OCI-LY1 (cell line): ENCODE data around the gene SYMPK.

ENCODE experiments used
- H2AFZ ChIP-seq: fragments of 200-600 bp; sonication (generic), shearing (Covaris generic); 2 replicates; pipeline ENCODE4 v1.6.0; 2014; ENCODE audit warnings: antibody characterized with exemption, mild to moderate bottlenecking, low read length
- H3F3A ChIP-seq: fragments of 200-600 bp; sonication (generic), shearing (Covaris generic); 2 replicates; pipeline ENCODE4 v1.6.0; 2014; ENCODE audit warnings: mild to moderate bottlenecking, antibody characterized with exemption, low read length, moderate library complexity; ENCODE audit not compliant: insufficient read depth
- H3K27ac ChIP-seq: fragments of 200-600 bp; sonication (generic); 2 replicates; pipeline ENCODE4 v1.5.1; 2014; ENCODE audit warnings: low read length, mixed run types, mild to moderate bottlenecking, low read depth; ENCODE audit not compliant: poor library complexity, severe bottlenecking
- H3K27me3 ChIP-seq: fragments of 200-600 bp; sonication (generic); 2 replicates; pipeline ENCODE4 v1.6.0; 2014; ENCODE audit warnings: antibody characterized with exemption, mild to moderate bottlenecking, low read length, moderate library complexity; ENCODE audit not compliant: insufficient read depth
- H3K36me3 ChIP-seq: fragments of 200-600 bp; sonication (generic); 2 replicates; pipeline ENCODE4 v1.6.1; 2014; ENCODE audit warnings: mild to moderate bottlenecking, antibody characterized with exemption, low read length, moderate library complexity, mixed read lengths; ENCODE audit not compliant: insufficient read depth
- H3K4me1 ChIP-seq: fragments of 200-600 bp; sonication (generic); 2 replicates; pipeline ENCODE4 v1.5.1; 2014; ENCODE audit warnings: mild to moderate bottlenecking, low read length, moderate library complexity; ENCODE audit not compliant: insufficient read depth, severe bottlenecking
- H3K4me2 ChIP-seq: fragments of 200-600 bp; sonication (generic), shearing (Covaris generic); 2 replicates; pipeline ENCODE4 v1.6.1; 2014; ENCODE audit warnings: low read length
- H3K4me3 ChIP-seq: fragments of 200-600 bp; sonication (generic); 2 replicates; pipeline ENCODE4 v1.5.1; 2014; ENCODE audit warnings: low read length, low read depth, mild to moderate bottlenecking, mixed read lengths; ENCODE audit not compliant: poor library complexity, severe bottlenecking
- H3K79me2 ChIP-seq: fragments of 200-600 bp; shearing (Covaris generic); 2 replicates; pipeline ENCODE4 v1.6.1; 2016; ENCODE audit warnings: mixed run types, low read length, mixed read lengths; ENCODE audit not compliant: insufficient read depth
- H3K9ac ChIP-seq: fragments of 200-600 bp; sonication (generic), shearing (Covaris generic); 2 replicates; pipeline ENCODE4 v1.6.1; 2014; ENCODE audit warnings: mild to moderate bottlenecking, low read length, mixed read lengths
- H3K9me2 ChIP-seq: fragments of 200-600 bp; sonication (generic), shearing (Covaris generic); 2 replicates; pipeline ENCODE4 v1.6.1; 2014; ENCODE audit warnings: low read depth, mild to moderate bottlenecking, low read length, mixed read lengths
- H3K9me3 ChIP-seq: fragments of 200-600 bp; shearing (Covaris generic); 2 replicates; pipeline ENCODE4 v1.6.1; 2014; ENCODE audit warnings: low read length, mixed read lengths
- H4K20me1 ChIP-seq: fragments of 200-600 bp; sonication (generic), shearing (Covaris generic); 2 replicates; pipeline ENCODE4 v1.6.0; 2016; ENCODE audit warnings: mild to moderate bottlenecking, low read length; ENCODE audit not compliant: insufficient read depth
- EZH2 ChIP-seq: fragments of 200-600 bp; sonication (generic), shearing (Covaris generic); IDR thresholded peaks from 2 replicates; pipeline ENCODE4 v1.8.0; 2017; ENCODE audit warnings: borderline replicate concordance, mixed run types, mild to moderate bottlenecking, antibody characterized with exemption, low read length, moderate library complexity, mixed read lengths
- TF ChIP-seq, protein P1 (sequence below): fragments of 200-600 bp; sonication (generic), shearing (Covaris generic); IDR thresholded peaks from 2 replicates; pipeline ENCODE4 v1.5.1; 2017; ENCODE audit warnings: mild to moderate bottlenecking, antibody characterized with exemption, low read length, moderate library complexity, mixed read lengths

Gene SYMPK

GRCh38 chr19:45784096-45784495, 78.9 kb downstream of the SYMPK start:
- Histone ChIP-seq H2AFZ (no peak overlapping the region), H4K20me1 (no peaks in the 10 kb centered on the region), H3K36me3 (peaks cover 33% of the 10 kb centered on the region), H3K9ac (no peak overlapping the region), H3K9me2 (no peaks in the 10 kb centered on the region), H3K27ac (no peak overlapping the region), H3K4me1 (peaks cover 3% of the 10 kb centered on the region), H3F3A (no peaks in the 10 kb centered on the region), H3K9me3 (no peaks in the 10 kb centered on the region), H3K4me3 (no peak overlapping the region), H3K79me2 (no peaks in the 10 kb centered on the region), H3K27me3 (no peaks in the 10 kb centered on the region), H3K4me2 (no peak overlapping the region)
- TF ChIP-seq, protein P1, sequence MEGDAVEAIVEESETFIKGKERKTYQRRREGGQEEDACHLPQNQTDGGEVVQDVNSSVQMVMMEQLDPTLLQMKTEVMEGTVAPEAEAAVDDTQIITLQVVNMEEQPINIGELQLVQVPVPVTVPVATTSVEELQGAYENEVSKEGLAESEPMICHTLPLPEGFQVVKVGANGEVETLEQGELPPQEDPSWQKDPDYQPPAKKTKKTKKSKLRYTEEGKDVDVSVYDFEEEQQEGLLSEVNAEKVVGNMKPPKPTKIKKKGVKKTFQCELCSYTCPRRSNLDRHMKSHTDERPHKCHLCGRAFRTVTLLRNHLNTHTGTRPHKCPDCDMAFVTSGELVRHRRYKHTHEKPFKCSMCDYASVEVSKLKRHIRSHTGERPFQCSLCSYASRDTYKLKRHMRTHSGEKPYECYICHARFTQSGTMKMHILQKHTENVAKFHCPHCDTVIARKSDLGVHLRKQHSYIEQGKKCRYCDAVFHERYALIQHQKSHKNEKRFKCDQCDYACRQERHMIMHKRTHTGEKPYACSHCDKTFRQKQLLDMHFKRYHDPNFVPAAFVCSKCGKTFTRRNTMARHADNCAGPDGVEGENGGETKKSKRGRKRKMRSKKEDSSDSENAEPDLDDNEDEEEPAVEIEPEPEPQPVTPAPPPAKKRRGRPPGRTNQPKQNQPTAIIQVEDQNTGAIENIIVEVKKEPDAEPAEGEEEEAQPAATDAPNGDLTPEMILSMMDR, result no peak
- TF ChIP-seq EZH2, result no peak

DNA sequence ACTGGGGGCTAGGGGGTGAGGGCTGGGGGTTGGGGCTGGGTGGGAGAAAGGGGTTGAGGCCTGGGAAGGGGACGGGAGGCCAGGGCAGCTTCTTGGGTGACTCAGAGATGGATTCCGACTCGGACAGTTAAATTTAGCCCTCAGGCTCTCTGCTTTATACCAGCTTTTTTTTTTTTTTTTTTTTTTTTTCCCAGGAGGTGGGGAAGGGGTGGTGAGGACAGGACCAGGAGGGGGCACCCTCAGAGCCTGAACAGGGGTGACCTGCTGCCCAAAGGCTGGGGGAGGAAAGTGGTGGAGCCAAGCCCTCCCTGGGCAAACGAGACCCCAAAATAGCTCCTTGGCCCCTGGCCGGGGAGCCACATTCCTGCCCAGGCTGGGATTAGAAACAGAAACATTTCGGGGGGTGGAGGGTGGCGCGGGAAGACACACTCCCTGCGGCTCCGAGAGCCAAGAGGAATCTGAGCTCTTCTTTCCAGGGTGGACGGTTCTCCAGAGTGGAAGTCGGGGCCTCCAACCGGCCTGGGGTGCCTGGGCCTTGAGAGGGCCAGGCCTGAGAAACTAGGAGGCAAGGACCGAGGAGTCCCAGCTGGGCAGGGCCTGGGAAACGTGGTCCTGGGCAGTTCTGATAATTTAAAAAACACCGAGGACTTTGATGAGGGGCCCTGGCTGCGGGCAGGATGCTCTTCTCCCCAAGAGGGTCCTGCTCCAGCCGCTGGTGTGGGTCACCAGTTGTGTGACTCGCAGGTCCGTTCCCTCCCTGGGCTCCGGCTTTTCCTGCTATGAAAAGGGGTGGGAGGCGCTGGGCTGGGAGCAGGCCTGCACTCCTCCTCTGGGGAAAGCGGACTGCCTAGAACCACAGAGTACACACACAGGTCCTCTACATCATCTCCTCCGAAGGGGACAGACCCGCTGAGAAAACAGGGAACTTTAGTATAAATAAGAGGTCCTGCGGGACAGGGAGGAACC, 79.8 kb downstream of the SYMPK start:
- no peaks in the 10 kb centered on the region for H4K20me1 ChIP-seq
- H3K4me2 ChIP-seq, result no peak overlapping the region
- peaks cover 10% of the 10 kb centered on the region for H3K4me1 ChIP-seq
- no peak overlapping the region for H3K27ac ChIP-seq
- H2AFZ ChIP-seq, result no peak overlapping the region
- H3K27me3 ChIP-seq, result no peaks in the 10 kb centered on the region
- TF ChIP-seq, protein P1, result no peak
- TF ChIP-seq EZH2, result no peak
- H3F3A ChIP-seq, result no peaks in the 10 kb centered on the region
- H3K9me3 ChIP-seq, result no peaks in the 10 kb centered on the region
- no peak overlapping the region for H3K4me3 ChIP-seq
- H3K9me2 ChIP-seq, result no peaks in the 10 kb centered on the region
- peaks cover 23% of the 10 kb centered on the region for H3K36me3 ChIP-seq
- H3K9ac ChIP-seq, result no peak overlapping the region
- H3K79me2 ChIP-seq, result no peaks in the 10 kb centered on the region

GRCh38 chr19:45782162-45782691, 80.7 kb downstream of the SYMPK start, which contains the start of gene DMPK:
DMPK (minus strand) TSS chr19:45782490; CDS start chr19:45782352, 138 bp downstream.
- Histone ChIP-seq H3F3A (no peaks in the 10 kb centered on the region), H3K9me2 (no peaks in the 10 kb centered on the region), H3K4me3 (no peak within 1 kb of the TSS), H3K9me3 (no peaks in the 10 kb centered on the region), H2AFZ (no peak within 1 kb of the TSS), H4K20me1 (no peaks in the 10 kb centered on the region), H3K4me2 (no peak within 1 kb of the TSS), H3K36me3 (peaks cover 17% of the 10 kb centered on the region; the same call in 1 of the 2 replicates), H3K27ac (no peak within 1 kb of the TSS), H3K27me3 (no peaks in the 10 kb centered on the region), H3K79me2 (no peaks in the 10 kb centered on the region), H3K4me1 (peaks cover 10% of the 10 kb centered on the region), H3K9ac (no peak within 1 kb of the TSS)
- no peak for TF ChIP-seq EZH2
- TF ChIP-seq, protein P1, result no peak
